ENCODE data around the gene FRY.

Gene FRY

GRCh38 chr13:32017474-32017873 is 14.1 kb upstream of the FRY start:
- DNase-seq, result no peak

GRCh38 chr13:32019612-32020233 is 11.9 kb upstream of the FRY start:
- DNase-seq, result peak in 1 of 2 donors; percentile 27

GRCh38 chr13:32021785-32022184 is 9.8 kb upstream of the FRY start:
- no peak for DNase-seq

- DNase-seq, result no peak
Measured at GRCh38 chr13:32022311-32022710, 9.3 kb upstream of the FRY start.

- DNase-seq, result no peak
Measured at GRCh38 chr13:32023096-32023495, 8.5 kb upstream of the FRY start.

- DNase-seq, result no peak
Measured at GRCh38 chr13:32023698-32024097, 7.9 kb upstream of the FRY start.

GRCh38 chr13:32024750-32025149 is 6.8 kb upstream of the FRY start:
- DNase-seq, result no peak

DNA sequence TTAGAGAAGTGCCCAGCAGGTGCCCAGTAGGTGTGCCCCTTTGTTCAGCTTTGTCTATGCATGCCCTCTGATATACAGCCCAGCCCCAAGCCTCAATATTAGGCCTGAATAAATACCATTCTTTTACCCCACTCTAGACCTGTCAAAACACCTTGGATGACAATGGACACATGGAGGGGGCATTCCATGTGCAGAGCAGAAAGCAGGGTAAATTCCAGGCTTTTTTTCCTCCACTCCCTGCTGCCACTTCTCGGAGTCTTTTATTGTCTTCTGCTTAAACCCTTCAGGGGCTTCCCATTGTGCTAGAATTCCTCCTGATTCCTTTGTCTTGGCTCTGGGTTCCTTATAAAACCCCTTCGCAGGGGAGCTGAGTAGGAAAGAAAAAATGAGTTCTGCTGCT is 5.8 kb upstream of the FRY start:
- no peak for DNase-seq

DNA sequence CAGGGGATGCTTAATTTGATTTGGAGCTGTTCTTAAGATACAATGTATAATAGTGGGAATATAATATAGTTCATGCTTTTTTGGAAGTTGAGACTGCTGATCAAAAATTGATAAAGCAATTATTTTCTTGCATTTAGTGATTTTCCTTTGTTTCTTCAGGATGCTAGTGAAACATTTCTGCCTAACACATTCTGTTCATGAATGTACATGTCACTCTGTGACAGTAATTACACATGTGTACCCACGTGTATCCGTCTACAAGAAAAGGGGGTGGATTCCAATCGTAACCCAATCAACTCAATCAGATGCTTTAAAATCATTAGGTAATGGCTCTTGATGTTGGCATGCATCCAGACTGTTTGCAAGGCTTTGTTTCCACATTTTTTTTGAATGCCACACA is 5.0 kb upstream of the FRY start:
- DNase-seq, result no peak

DNA sequence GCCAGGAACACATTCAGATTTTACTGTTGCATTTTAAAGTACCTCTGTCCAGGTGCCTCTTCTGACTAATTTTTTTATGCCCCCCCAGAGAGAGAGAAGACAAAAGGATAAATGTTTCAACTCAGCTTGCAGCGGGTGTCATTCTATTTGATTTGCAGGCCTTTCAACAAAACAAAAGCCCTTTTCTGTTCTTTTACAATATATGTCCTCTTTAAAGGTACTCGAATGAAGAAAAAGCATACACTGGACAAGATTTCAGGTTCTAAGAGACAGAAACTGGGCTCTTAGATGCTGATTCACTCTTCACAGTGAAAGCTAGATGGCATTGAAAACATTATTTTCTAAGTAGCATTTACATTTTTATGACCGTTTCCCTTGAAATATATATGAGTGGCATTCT is 2.9 kb upstream of the FRY start:
- no peak for DNase-seq

DNA sequence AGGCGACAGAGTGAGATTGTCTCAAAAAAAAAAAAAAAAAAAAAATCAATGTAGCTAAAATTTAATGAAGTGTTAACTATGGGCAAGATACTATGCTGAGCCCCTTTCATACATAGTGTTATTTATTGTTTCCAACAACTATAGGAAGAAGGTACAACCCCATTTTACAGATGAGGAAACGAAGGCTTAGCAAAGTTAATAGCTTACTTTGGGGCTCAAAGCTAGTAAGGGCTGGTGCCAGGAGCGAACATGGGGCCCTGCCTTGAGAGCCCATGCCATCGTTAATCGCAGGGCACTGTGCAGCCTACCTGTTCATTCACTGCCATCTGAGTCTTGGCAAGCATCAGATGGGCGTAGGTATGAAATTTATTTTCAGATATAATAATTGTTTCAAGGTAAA is 1.9 kb upstream of the FRY start:
- DNase-seq, result no peak

GRCh38 chr13:32031815-32032370 is 319 bp downstream of the FRY start:
- DNase-seq, result no peak

GRCh38 chr13:32032759-32033158 is 1.2 kb downstream of the FRY start:
- no peak for DNase-seq

GRCh38 chr13:32033744-32034143 is 2.2 kb downstream of the FRY start:
- no peak for DNase-seq

- no peak for DNase-seq
Measured at GRCh38 chr13:32035716-32036115, 4.1 kb downstream of the FRY start.

DNA sequence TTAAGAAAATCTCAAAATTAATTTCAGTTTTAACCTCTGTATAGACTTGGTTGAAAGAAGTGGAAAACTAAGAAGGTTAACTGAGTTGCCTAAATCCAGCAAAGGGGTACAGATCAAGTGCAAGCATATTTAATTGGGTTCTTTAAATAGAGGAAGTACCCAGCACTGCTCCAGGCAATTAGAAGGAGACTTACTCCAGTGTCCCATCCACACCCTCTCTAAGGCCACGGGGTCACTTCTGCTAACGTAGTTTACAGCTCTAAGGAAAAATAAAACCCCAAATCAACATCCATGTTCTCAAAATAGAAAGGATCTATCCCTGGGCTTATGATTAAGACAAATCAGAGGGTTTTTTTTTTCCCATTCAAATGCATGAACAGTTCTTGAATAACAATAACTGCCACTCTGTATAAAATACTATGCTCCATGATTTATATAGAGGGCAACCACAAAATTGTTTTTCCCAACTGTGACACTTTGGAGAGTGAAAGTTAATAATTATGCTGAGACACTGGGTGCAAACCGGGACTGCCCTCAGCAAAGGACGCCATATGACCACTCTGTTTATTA is 4.6 kb downstream of the FRY start:
- no peak for DNase-seq

- no peak for DNase-seq
Measured at GRCh38 chr13:32036757-32037156, 5.2 kb downstream of the FRY start.

GRCh38 chr13:32037471-32037870 is 5.9 kb downstream of the FRY start:
- no peak for DNase-seq

- no peak for DNase-seq
Measured at GRCh38 chr13:32038343-32038742, 6.8 kb downstream of the FRY start.

DNA sequence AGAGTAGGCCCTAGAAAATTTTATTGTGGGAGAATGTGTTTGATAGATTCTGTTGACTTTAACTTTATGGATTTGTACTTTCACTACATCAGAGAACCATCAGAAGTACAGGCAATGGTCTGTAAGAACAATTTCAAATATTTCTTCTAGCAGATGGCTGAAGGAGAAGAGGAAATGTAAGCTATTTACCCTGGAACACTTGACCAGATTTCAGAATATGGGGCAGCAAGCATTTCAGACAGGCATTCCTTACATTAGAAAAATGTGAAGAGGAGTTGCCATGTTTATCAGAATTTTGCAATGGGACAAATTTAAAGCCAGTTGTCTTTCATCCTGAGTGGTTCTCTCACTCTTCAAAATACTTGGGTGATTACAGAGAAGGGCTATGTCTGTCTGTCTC is 7.5 kb downstream of the FRY start:
- no peak for DNase-seq

GRCh38 chr13:32039528-32039927 is 8.0 kb downstream of the FRY start:
- no peak for DNase-seq

DNA sequence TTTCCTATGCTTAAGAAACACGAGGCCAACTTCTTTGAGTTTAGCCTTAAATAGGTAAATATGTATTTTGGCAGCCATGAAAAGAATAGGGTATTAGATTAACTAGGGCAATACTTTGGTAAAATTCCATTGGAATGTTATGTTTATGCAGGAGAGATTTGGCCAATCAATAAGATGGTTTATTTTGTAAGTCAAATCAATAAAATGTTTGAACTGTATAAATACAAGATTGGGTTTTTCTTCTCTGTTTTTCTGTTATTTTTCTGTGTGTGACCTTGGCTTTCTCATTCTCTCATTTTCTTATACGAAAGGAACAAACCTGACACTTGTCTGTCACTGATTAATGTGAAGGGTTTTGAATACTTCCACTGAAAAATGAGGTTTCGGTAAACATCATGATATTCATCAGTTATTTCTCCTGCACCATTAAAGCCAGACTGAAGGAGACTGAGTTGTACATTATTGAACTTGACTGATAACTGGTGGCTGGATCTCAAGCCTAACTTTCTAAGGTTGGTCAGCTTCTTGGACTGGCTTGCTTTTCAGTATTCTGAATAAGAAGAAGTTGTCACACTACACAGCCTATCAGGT is 8.6 kb downstream of the FRY start:
- no peak for DNase-seq

- DNase-seq, result no peak
Measured at GRCh38 chr13:32040689-32041088, 9.1 kb downstream of the FRY start.

DNA sequence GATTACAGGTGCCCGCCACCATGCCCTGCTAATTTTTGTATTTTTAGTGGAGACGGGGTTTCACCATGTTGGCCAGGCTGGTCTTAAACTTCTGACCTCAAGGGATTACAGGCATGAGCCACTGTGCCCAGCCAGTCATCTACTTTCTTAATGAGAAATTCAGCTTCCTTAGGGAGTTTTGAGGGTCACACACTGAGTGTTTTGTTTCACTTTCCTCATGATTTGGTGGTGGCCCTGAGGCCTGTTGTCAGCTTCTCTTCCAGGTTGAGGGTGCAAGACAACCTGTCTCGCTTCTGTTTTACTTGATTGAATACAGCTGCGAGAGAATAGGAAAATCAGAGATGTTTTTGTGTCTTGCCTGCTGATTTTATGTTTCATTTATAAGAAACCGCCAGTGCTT is 9.9 kb downstream of the FRY start:
- DNase-seq, result no peak

DNA sequence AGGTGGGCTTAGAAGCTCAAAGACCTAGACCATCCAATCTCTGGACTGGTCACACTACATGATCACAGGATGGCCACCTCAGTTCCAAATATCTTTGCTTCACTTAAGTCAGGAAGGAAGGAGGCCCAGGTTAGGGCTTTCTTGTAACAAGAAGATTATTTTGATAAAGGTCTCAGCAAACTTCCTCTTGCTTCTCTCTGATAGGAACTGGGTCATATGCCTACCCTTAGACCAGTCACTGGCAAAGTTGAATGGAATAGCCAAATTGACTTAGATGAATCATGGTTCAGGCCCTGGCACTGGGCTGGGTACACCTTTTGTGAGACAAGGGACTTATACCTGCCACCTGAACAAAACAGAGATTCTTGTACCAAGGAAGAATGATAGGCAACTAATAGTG is 11.0 kb downstream of the FRY start:
- DNase-seq, result no peak

Measured in activated CD4-positive, alpha-beta T cell treated with anti-CD3 and anti-CD28 coated beads for 4 hours (primary cell).